Measurements from ENCODE around the gene TUBGCP2.

GRCh38 chr10:133334503-133335245 lies 26.0 kb upstream of the TUBGCP2 start:
- TF ChIP-seq EZH2 (IDR thresholded peaks at IDR 0.05): peak; percentile 83
- TF ChIP-seq, protein P1, sequence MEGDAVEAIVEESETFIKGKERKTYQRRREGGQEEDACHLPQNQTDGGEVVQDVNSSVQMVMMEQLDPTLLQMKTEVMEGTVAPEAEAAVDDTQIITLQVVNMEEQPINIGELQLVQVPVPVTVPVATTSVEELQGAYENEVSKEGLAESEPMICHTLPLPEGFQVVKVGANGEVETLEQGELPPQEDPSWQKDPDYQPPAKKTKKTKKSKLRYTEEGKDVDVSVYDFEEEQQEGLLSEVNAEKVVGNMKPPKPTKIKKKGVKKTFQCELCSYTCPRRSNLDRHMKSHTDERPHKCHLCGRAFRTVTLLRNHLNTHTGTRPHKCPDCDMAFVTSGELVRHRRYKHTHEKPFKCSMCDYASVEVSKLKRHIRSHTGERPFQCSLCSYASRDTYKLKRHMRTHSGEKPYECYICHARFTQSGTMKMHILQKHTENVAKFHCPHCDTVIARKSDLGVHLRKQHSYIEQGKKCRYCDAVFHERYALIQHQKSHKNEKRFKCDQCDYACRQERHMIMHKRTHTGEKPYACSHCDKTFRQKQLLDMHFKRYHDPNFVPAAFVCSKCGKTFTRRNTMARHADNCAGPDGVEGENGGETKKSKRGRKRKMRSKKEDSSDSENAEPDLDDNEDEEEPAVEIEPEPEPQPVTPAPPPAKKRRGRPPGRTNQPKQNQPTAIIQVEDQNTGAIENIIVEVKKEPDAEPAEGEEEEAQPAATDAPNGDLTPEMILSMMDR (IDR thresholded peaks at IDR 0.05): no peak
- no peak for TF ChIP-seq EZH2phosphoT487 (IDR thresholded peaks at IDR 0.05)

Data from neural progenitor cell (in vitro differentiated cells).